GM21423 (cell line): Measurements from ENCODE around the gene CBLN3.

Experiments used
- ATAC-seq: cut with Tn5 transposase; IDR thresholded peaks from one replicate; pipeline ENCODE4 v1.9.1; 2021; ENCODE audit warnings: mild to moderate bottlenecking, moderate library complexity; ENCODE audit not compliant: unreplicated experiment

CBLN3 gene

DNA sequence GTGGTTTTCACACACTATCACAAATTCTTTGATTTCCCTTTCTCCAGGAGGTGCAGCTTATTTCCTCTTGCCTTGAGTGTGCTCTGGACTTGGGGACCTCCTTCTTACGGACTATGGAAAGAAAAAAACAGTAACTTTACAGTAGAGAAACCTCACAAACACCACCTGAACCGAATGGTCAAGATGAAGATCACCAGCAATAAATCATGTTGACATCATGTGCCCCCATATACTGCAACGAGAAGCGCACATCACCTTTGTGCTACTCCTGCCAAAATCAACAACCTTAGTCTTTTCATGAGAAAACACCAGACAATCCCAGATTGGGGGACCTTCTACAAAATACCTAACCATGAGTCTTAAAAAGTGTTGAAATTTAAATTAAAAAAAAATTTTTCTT is 43.9 kb downstream of the CBLN3 start:
- no peak for ATAC-seq

DNA sequence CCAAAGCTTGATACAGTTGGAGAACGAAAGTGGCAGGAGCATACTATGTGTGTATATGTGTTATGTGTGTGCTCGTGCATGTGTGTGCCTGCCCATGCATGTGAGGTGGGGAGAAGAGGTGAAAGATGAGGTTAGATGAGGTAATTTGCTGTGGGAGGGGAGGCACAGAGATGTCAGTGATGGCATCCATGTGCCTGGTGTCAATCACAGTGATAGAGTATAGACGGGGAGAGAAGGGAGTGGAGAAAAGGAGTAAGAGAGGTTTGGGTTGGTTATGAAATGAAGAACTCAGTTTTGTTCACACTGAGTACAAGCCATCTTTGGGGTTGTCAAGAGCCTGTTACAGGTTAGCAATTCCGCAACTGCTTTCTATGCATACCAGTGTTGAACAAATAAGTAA is 45.3 kb downstream of the CBLN3 start:
- ATAC-seq: no peak

DNA sequence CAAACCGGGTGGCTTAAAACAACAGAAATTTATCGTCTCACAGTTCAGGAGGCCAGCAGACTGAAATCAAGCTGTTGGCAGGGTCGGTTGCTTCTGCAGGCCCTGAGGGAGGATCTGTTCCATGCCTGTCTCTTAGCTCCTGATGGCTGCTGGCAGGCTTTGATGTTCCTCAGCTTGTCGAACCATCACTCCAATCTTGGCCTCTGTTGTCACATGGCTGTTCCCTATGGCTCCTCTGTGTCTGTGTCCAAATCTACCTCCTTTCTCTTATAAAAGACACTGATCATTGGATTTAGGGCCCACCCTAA is 47.5 kb downstream of the CBLN3 start:
- no peak for ATAC-seq

DNA sequence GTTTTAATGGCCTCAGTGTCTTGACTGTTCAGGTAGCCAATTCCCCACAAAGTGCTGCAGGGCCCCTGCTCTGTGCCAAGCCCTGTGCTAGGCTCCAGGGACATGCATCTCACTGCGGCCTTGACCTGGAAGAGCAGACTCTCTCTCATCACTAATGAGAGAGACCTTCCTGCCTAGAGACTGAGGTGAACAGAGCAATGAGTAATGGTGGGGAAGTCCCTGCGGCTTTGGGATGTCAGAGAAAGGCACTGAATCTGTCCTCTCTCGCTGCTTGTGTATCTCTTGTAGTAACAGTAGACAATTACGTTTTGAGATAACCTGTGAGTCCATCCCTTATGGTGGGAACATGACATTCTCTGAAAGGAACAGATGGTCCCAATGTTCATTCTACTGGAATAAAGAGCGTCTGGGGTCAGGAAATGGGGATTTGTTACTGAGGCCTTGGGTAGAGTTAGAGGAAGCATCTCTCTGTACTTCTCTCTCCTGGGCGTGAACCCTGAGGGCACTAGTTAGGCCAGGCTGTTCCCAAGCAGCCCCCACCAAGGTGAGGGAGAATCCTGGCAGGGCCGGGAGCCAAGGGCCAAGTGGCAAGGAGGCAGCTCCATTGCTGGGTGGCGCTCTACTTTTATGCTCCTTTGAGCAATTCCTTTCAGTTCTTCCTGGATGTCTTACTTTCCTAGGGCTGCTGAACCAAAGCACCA is 48.0 kb downstream of the CBLN3 start:
- ATAC-seq: no peak

DNA sequence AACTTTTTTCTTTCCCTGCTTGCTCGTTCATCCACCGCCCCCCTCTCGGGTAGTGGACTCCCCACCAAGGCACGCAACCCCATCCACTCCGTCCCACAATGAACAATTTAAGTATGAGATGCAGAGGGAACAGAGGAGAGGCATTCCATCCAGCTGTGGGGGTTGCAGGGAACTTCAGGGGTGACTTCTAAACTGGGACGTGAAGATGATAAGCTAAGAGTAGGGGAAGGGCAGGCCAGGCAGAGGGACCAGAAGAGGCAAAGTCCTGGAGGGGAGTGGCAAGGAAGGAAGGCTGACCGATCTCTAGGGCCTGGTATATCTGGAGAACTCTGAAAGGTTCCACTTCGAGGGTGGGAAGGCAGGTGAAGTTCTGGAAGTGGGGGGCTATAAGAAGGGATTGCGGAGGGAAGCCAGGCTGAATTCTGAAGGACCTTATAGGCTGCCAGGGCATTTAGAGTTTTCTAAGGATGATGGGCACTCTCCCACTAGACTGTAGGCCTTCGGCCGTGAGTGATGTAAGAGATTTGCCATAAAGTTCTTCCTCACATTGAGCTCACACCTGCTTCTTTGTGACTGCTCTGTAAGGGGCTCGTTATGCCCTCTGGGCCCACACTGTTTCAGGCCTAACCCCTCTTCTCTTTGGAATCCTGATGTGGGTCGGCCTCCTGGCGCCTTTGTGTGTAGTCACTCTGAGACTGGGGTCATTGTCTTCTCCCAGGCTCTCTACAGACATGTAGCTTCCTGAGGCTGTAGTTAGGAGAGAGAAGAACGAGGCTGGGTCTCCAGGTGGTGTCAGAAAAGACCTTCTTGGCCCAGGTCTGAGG is 49.3 kb downstream of the CBLN3 start:
- ATAC-seq: no peak

DNA sequence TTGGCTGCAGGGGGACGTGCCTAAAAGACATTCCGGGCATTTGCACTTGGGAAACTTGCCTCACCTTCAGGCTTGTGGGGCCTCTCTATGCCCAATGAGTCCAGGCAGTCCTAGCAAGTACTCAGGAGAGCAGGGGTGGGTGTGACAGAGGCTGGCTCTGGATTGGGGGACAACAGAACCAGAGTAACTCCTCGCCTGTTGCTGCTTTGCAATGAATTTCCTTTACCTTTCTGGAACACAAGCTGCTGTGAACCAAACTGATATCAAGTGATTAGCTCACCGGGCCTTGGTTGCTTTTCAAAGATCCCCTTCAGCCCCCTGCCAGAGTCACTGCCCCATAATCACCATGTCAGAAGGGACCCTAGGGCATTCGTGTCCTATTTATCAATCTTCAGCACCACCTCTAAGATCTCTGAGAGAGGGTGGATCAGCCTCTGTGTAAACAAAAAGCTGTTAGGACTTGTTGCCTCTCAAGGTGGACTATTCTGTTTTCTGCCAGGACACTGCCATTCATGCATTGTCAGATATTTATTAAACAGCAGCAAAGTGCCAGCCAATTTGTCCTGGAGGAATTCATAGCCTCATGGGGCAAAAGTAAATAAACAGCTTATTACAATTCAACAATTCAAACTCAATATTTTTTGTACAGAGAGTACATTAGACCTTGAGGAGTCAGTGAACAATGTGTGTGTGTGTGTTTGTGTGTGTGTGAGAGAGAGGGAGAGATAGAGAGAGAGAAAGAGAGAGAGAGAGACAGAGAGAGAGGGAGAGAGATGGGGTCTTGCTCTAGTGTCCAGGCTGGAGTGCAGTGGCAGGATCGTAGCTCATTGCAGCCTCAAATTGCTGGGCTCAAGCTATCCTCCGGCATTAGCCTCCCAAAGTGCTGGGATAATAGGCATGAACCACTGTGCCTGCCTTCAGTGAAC is 50.2 kb downstream of the CBLN3 start:
- ATAC-seq: no peak

DNA sequence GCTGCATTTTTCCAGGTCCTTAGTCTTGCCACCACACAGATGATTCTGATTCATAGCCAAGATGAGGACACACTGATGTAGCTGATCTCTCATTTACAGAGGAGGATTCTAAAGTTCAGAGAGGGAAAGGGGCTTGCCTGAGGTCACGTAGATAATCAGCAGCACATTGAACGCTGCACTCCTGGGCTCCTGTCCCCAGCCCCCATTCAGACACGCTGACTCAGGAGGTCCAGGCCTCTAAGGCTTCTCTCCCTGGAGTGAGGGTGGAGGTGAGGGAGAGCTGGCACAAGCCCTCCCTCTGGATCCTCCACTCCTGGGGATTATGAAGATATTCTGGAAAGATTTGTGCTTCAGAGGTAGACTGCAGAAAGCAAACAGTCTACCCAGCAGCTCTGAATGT is 51.1 kb downstream of the CBLN3 start:
- no peak for ATAC-seq

DNA sequence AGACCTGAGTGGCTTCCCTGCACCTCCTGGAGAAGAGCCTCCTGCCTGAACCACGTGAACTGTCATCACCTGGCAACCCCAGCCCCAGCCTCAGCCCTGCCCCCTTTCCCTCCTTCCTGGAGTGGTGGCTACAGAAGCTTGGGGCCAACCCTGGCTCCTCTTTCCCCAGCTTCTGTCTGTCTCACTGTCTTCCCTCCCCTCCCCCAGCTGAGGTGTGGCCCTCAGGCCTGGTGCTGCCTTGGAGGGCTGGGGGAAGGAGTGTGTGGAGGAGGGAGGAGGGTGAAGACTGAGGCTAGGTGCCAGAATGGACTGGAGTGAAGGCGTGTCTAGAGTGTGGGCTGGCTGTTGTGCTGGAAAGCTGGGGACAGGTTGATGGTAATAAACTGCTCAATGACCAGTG is 51.8 kb downstream of the CBLN3 start:
- no peak for ATAC-seq

DNA sequence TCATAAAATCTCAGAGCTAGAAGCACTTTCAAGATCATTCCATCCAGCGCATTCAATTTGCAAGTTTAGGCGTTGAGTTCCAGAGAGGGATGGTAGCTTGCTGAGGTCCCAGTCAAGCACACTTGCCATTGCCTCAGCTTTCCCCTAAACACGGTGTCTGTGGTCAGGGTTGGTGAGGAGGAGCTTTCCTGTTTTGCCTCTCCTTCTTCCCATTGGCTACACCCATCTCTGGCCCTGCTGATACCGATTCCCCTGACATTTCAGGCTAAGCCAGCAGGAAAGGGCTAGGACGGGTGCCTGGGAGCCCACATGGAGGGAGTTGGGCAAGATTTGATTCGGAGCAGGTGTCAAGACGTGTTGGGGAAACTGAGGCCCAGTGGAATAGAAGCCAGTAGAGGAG is 52.3 kb downstream of the CBLN3 start:
- no peak for ATAC-seq
